ENCODE measurements around the gene P2RX3.

The P2RX3 gene

DNA sequence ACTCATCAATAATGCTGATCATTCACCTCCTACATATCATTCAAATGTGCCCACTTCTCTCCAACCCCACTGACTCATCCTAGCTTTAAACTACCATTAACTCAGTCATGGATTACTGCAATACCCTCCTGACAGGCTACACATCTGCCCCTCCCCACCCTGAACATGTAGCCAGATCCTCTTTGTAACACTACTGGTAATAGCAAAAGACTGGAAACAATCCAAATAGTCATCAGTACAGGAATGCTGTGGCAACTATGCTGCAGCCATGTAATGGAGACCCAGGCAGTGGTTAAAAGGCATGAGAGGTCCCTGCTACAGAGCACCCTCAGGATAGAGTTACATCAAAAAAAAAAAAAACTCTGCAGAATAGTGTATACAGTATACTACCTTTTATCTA is 72.1 kb downstream of the P2RX3 start:
- Histone ChIP-seq H4K20me1 (ENCODE audit: insufficient read depth, low read length) (no peaks in the 10 kb centered on the region), H3K36me3 (ENCODE audit: insufficient read depth, low read length) (peaks cover 95% of the 10 kb centered on the region), H3K27ac (ENCODE audit: low read depth, low read length, poor library complexity, severe bottlenecking) (no peak overlapping the region), H3K9ac (ENCODE audit: low read length) (no peak overlapping the region), H2AFZ (ENCODE audit: low read length) (no peak overlapping the region), H3K27me3 (ENCODE audit: insufficient read depth, low read length) (no peaks in the 10 kb centered on the region), H3F3A (ENCODE audit: insufficient read depth, low read length) (no peaks in the 10 kb centered on the region), H3K4me1 (ENCODE audit: insufficient read depth, low read length, severe bottlenecking) (no peaks in the 10 kb centered on the region), H3K79me2 (ENCODE audit: insufficient read depth, low read length) (no peaks in the 10 kb centered on the region), H3K9me3 (ENCODE audit: low read length) (no peaks in the 10 kb centered on the region), H3K4me2 (ENCODE audit: low read length) (no peak overlapping the region), H3K9me2 (ENCODE audit: low read depth, low read length) (no peaks in the 10 kb centered on the region), H3K4me3 (ENCODE audit: low read depth, low read length, poor library complexity, severe bottlenecking) (no peak overlapping the region)
- TF ChIP-seq EZH2 (IDR thresholded peaks at IDR 0.05; ENCODE audit: borderline replicate concordance, low read length), result no peak
- TF ChIP-seq, protein P1, sequence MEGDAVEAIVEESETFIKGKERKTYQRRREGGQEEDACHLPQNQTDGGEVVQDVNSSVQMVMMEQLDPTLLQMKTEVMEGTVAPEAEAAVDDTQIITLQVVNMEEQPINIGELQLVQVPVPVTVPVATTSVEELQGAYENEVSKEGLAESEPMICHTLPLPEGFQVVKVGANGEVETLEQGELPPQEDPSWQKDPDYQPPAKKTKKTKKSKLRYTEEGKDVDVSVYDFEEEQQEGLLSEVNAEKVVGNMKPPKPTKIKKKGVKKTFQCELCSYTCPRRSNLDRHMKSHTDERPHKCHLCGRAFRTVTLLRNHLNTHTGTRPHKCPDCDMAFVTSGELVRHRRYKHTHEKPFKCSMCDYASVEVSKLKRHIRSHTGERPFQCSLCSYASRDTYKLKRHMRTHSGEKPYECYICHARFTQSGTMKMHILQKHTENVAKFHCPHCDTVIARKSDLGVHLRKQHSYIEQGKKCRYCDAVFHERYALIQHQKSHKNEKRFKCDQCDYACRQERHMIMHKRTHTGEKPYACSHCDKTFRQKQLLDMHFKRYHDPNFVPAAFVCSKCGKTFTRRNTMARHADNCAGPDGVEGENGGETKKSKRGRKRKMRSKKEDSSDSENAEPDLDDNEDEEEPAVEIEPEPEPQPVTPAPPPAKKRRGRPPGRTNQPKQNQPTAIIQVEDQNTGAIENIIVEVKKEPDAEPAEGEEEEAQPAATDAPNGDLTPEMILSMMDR (IDR thresholded peaks at IDR 0.05; ENCODE audit: low read length), result no peak

DNA sequence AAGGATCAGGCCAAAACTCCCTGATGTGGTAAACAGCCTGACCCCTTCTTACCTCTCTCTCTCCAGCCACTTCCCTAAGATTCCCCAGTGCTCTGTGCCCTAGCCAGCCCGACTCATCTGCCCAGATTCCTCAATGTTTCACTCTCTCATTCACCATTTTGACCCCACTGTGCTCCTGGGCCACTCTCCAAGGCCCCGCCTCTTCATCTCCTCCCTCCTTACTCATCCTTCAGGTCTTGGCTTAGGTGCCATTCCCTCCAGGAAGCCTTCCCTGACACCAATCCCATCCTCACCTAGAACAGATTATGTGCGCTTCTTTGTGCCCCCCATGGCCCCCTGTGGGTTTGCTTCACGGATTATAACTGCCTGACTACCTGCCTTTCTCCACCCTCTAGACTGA is 75.5 kb downstream of the P2RX3 start:
- H3K9ac ChIP-seq (ENCODE audit: low read length), result no peak overlapping the region
- H2AFZ ChIP-seq (ENCODE audit: low read length), result no peak overlapping the region
- H3K79me2 ChIP-seq (ENCODE audit: insufficient read depth, low read length), result no peaks in the 10 kb centered on the region
- no peak overlapping the region for H3K4me2 ChIP-seq (ENCODE audit: low read length)
- no peaks in the 10 kb centered on the region for H3K9me2 ChIP-seq (ENCODE audit: low read depth, low read length)
- no peaks in the 10 kb centered on the region for H3K9me3 ChIP-seq (ENCODE audit: low read length)
- H3K27ac ChIP-seq (ENCODE audit: low read depth, low read length, poor library complexity, severe bottlenecking), result no peak overlapping the region
- H3K4me3 ChIP-seq (ENCODE audit: low read depth, low read length, poor library complexity, severe bottlenecking), result no peak overlapping the region
- no peaks in the 10 kb centered on the region for H4K20me1 ChIP-seq (ENCODE audit: insufficient read depth, low read length)
- H3F3A ChIP-seq (ENCODE audit: insufficient read depth, low read length), result no peaks in the 10 kb centered on the region
- peaks cover 98% of the 10 kb centered on the region for H3K36me3 ChIP-seq (ENCODE audit: insufficient read depth, low read length)
- TF ChIP-seq, protein P1 (IDR thresholded peaks at IDR 0.05; ENCODE audit: low read length), result no peak
- no peak for TF ChIP-seq EZH2 (IDR thresholded peaks at IDR 0.05; ENCODE audit: borderline replicate concordance, low read length)
- no peaks in the 10 kb centered on the region for H3K4me1 ChIP-seq (ENCODE audit: insufficient read depth, low read length, severe bottlenecking)
- H3K27me3 ChIP-seq (ENCODE audit: insufficient read depth, low read length), result no peaks in the 10 kb centered on the region

GRCh38 chr11:57414612-57415212 is 76.6 kb downstream of the P2RX3 start:
- no peaks in the 10 kb centered on the region for H3K27me3 ChIP-seq (ENCODE audit: insufficient read depth, low read length)
- no peaks in the 10 kb centered on the region for H3F3A ChIP-seq (ENCODE audit: insufficient read depth, low read length)
- no peaks in the 10 kb centered on the region for H3K4me1 ChIP-seq (ENCODE audit: insufficient read depth, low read length, severe bottlenecking)
- H3K4me2 ChIP-seq (ENCODE audit: low read length), result no peak overlapping the region
- H3K79me2 ChIP-seq (ENCODE audit: insufficient read depth, low read length), result no peaks in the 10 kb centered on the region
- H3K9me2 ChIP-seq (ENCODE audit: low read depth, low read length), result no peaks in the 10 kb centered on the region
- no peak overlapping the region for H3K4me3 ChIP-seq (ENCODE audit: low read depth, low read length, poor library complexity, severe bottlenecking)
- no peak overlapping the region for H2AFZ ChIP-seq (ENCODE audit: low read length)
- no peak overlapping the region for H3K27ac ChIP-seq (ENCODE audit: low read depth, low read length, poor library complexity, severe bottlenecking)
- no peaks in the 10 kb centered on the region for H3K9me3 ChIP-seq (ENCODE audit: low read length)
- peaks cover 98% of the 10 kb centered on the region for H3K36me3 ChIP-seq (ENCODE audit: insufficient read depth, low read length)
- H4K20me1 ChIP-seq (ENCODE audit: insufficient read depth, low read length), result no peaks in the 10 kb centered on the region
- TF ChIP-seq, protein P1 (IDR thresholded peaks at IDR 0.05; ENCODE audit: low read length), result no peak
- no peak for TF ChIP-seq EZH2 (IDR thresholded peaks at IDR 0.05; ENCODE audit: borderline replicate concordance, low read length)
- no peak overlapping the region for H3K9ac ChIP-seq (ENCODE audit: low read length)
